ENCODE measurements around the gene ZNF239.

- TF ChIP-seq POLR2AphosphoS5 (IDR thresholded peaks at IDR 0.05; ENCODE audit: low read depth, low read length) (no peak), POLR2A (IDR thresholded peaks at IDR 0.05; ENCODE audit: low read depth, low read length) (no peak)
Measured at GRCh38 chr10:43569681-43570080, 4.7 kb downstream of the ZNF239 start.

Measured in GM12892 (cell line).